GM21786 (cell line): ENCODE measurements around the gene MOGAT2.

Experiments used
- ATAC-seq: cut with Tn5 transposase; IDR thresholded peaks from one replicate; pipeline ENCODE4 v1.9.1; 2021; ENCODE audit not compliant: unreplicated experiment

MOGAT2 gene

GRCh38 chr11:75777461-75778110 lies 59.9 kb downstream of the MOGAT2 start:
- ATAC-seq = no peak

DNA sequence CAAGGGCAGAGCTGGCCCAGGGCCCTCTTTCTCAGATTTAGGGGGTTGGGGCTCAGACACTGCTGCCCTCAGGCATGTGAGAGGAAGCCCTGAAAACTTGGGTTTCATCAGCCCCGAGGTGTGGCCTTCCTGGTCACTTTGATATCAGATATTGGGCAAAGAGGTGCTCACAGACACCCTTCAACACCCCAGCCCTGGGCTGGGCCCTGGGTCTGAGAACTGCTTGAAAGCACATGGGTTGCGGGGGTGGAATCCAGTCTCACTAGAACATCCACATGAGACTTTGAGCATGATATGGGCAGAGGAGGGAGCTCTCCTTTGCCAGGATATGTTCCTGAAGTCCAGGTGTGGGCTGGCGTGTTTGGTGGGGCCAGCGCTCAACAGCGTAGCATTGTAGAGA lies 61.3 kb downstream of the MOGAT2 start:
- ATAC-seq = no peak

DNA sequence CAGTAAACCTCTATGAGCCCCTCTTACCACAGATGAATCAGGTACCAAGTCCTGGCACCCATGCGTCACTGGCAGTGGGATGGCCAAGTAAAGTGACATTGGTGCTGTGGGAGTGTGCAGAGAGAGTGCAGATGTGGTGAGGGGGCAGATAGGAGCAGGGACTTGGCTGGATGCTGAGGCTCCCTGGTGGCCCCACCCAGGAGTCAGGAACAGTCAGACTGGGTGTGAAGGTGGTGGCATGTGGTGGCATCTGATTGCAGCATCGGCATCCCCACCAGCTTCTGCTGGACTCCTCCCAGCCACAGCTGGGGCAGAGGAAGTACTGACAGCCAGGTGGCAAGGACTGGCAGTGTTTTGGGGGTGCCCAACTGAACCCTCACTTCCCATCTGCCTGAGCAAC lies 62.3 kb downstream of the MOGAT2 start:
- no peak for ATAC-seq

DNA sequence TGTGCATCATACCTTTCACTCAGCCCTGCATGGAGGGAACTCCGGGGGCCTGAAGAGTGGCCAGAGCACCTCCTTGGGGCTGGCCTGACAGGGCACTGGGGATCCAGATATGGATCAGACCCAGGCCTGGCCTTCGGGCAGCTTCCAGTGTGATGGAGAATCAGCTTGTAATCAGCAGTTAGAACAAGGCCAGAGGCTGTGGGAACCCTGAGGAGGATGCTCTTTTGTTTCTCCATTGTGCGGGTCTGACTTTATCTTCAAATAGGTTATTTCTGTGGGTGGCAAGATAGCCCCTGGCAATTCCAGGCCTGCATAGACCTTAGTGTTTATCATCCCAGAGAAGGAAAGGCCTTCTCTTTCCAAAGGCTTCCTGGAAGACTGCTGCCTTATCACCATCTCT lies 63.2 kb downstream of the MOGAT2 start:
- ATAC-seq = no peak

GRCh38 chr11:75781296-75781695 lies 63.7 kb downstream of the MOGAT2 start:
- ATAC-seq = no peak

- no peak for ATAC-seq
These were observed 64.2 kb downstream of the MOGAT2 start for GRCh38 chr11:75781831-75782230.
